A549 treated with CORT108297 at 1 μM for 4 hours (cell line): Measurements from ENCODE around the gene AWAT1. TPM values are rescaled to one million over a fixed set of nuclear protein-coding genes. Genes with fewer than 3 reads are reported as not detected.

Experiments used
- total RNA-seq: library from RNA; stranded (reverse); fragments of 200-300 nt; extraction: Qiagen RNA extraction; gene quantifications from 5 replicates; pipeline ENCODE4 v1.2.3, GENCODE V29; 2022

The AWAT1 gene
- not detected in 5 replicates for total RNA-seq

DNA sequence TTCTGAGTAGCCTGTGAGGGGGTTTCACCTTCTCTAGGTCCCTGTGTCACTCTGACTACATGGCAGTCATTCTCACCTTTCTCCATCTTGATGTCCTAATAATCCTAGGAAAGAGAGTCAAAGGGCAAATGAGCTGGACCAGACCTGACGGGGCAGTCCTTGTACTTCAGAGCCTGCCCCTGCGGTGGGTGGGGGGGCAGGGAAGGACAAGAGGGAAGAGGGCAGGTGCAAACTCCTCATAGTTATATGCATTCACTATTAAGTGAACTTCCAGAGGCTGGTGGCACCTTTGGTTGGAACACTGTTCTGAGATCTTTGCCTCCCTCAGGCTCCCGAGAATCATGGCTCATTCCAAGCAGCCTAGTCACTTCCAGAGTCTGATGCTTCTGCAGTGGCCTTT is at the start of gene AWAT1:
AWAT1 (plus strand) TSS at position 301 of the 400 bp plus-strand sequence; CDS start at position 342, 41 bp downstream.

DNA sequence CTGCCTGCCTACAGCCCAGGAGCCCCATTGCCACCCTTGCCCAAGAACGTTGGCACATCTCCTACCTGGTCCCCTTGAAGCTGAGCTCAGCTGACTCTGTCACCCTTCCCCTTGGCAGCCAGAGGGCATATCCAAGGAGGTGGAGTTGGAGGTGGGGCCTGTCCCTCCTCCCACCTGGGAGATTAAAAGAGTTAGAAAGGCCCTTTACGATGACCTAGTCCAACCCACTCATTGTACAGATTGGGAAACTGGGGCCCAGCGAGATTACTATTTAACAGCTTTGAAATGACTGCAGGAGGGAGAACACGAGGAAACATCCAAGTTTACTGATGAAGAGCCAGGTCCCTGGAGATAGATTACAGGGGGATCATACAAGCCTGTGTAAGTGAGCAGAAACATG is 25.6 kb downstream of the AWAT1 start, which contains the start of gene P2RY4:
P2RY4 (minus strand) TSS at position 101 of the 400 bp plus-strand sequence. CDS start 580 bp downstream, outside the sequence.

DNA sequence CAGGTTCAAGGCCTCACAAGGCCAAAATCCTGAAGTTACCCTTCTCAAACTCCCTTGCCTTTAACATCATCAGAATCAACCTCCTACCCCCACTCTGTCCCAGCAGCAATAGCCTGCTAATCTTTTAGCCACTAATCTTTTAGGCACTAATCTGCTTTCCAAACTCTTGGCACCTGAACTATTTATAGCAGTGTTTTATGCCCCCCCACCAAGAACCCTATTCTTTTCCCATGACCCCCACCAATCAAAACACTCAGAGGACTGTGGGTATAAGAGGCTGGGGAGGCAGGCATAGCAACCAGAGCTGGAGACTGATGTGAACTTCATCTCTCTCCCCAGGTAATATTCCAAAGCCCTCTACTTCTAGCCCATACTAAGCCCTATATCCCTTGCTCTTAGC is 33.6 kb downstream of the AWAT1 start, which contains the start of gene ARR3:
ARR3 (plus strand) TSS at position 301 of the 400 bp plus-strand sequence. CDS start 1,052 bp downstream, outside the sequence.

DNA sequence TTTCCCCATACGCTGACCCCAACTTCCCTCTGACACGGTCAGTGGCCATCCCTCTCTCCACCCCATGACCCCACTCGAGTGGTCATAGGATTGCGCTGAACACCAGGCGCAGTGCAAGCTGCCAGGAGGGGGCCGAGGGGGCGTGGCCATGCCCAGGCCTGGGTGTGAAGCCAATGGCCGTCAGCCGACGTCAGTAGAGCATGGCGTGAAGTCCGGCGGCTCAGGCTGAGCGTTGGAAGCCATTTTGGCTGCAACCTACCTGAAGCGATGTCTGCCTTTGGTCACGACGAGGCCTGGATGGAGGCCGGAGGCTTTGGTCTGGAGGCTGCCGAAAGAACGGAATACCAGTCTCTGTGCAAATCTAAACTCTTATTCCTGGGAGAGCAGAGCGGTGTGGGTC is 47.5 kb downstream of the AWAT1 start, which contains the start of gene RAB41:
RAB41 (plus strand) TSS at position 222 of the 400 bp plus-strand sequence; CDS start at position 268, 46 bp downstream.

Other genes starting within 250 kb of the AWAT1 start
- gene AWAT2, start 184.7 kb upstream of the AWAT1 start, total RNA-seq = not detected in 5 replicates
- not detected in 5 replicates for gene OTUD6A, start 172.2 kb upstream of the AWAT1 start, total RNA-seq
- 56.9 to 65.7 TPM (median 63.0 TPM) in 5 replicates for gene IGBP1, start 101.2 kb upstream of the AWAT1 start, total RNA-seq
- gene DGAT2L6, start 57.2 kb upstream of the AWAT1 start, total RNA-seq = not detected in 5 replicates
- gene P2RY4, start 25.5 kb downstream of the AWAT1 start, total RNA-seq = not detected in 5 replicates
- not detected in 5 replicates for gene ARR3, start 33.7 kb downstream of the AWAT1 start, total RNA-seq
- not detected in 5 replicates for gene RAB41, start 47.5 kb downstream of the AWAT1 start, total RNA-seq
- 84.8 to 112 TPM (median 89.1 TPM) in 5 replicates for gene PDZD11, start 55.3 kb downstream of the AWAT1 start, total RNA-seq
- gene KIF4A, start 55.4 kb downstream of the AWAT1 start, total RNA-seq = 23.9 to 28.7 TPM (median 28.5 TPM) in 5 replicates
- 0.05 to 0.06 TPM (median 0.06 TPM) in 5 replicates for gene GDPD2, start 188.7 kb downstream of the AWAT1 start, total RNA-seq
- 2.9 to 4.0 TPM (median 3.2 TPM) in 5 replicates for gene DLG3, start 210.2 kb downstream of the AWAT1 start, total RNA-seq